Sigmoid colon (tissue), 7 donors: ENCODE data around the gene WFDC10A. TPM values are rescaled to one million over a fixed set of nuclear protein-coding genes. Genes with fewer than 3 reads are reported as not detected.

Experiments
- DNase-seq: peaks from one replicate; pipeline ENCODE4 v3.0.0-alpha.2; 2019
- H3K27ac ChIP-seq, 4 donors: fragments of 200-600 bp; sonication (generic); one replicate each; pipeline ENCODE4 v1.5.1; 2016 to 2019; ENCODE audit warnings: mild to moderate bottlenecking in 1 of 4
- H3K27me3 ChIP-seq, 3 donors: fragments of 200-600 bp; sonication (generic); one replicate each; pipeline ENCODE4 v1.5.1; 2019; ENCODE audit warnings: mild to moderate bottlenecking in 1 of 3
- H3K36me3 ChIP-seq, 4 donors: fragments of 200-600 bp; sonication (generic); one replicate each; pipeline ENCODE4 v1.5.1; 2016 to 2019
- H3K4me1 ChIP-seq, 4 donors: fragments of 200-600 bp; sonication (generic); one replicate each; pipeline ENCODE4 v1.5.1; 2017 to 2019
- H3K4me3 ChIP-seq, 4 donors: fragments of 200-600 bp; sonication (generic); one replicate each; pipeline ENCODE4 v1.5.1; 2017 to 2019; ENCODE audit warnings: mild to moderate bottlenecking in 2 of 4, moderate library complexity in 1 of 4
- H3K9me3 ChIP-seq, 4 donors: fragments of 200-600 bp in 3 of 4; sonication (generic) in 3 of 4; one replicate each; pipeline versions ENCODE4 v1.5.1 to v1.6.1; 2013 to 2019
- CTCF ChIP-seq, 4 experiments: fragments of 450-650 bp in 3 of 4; fragments of 200-600 bp in 1 of 4; IDR thresholded peaks; one replicate each; pipeline ENCODE4 v1.5.1; 2016 to 2019; ENCODE audit warnings: antibody characterized with exemption in 4 of 4, mild to moderate bottlenecking in 3 of 4, moderate library complexity in 2 of 4
- EP300 ChIP-seq, 4 donors: sonication (generic); formaldehyde crosslinking; IDR thresholded peaks; one replicate each; pipeline ENCODE4 v1.6.1; 2017; ENCODE audit warnings: antibody characterized with exemption in 4 of 4
- POLR2A ChIP-seq, 2 donors: fragments of 450-650 bp; IDR thresholded peaks; one replicate each; pipeline ENCODE4 v1.6.1; 2016; ENCODE audit warnings: antibody characterized with exemption in 2 of 2, mild to moderate bottlenecking in 2 of 2, moderate library complexity in 2 of 2
- POLR2AphosphoS5 ChIP-seq, 4 donors: sonication (generic); formaldehyde crosslinking; IDR thresholded peaks; one replicate each; pipeline ENCODE4 v1.6.1; 2017; ENCODE audit warnings: antibody characterized with exemption in 4 of 4
- WGBS, 2 donors: extraction: QIAGEN DNeasy Blood & Tissue Kit; methylation state at CpG; one replicate each; pipeline ENCODE4 v1.1.7; 2013; 5-methylcytosine and 5-hydroxymethylcytosine counted together
- intact Hi-C: fragments of 100-400 bp; cut with DNase I; formaldehyde crosslinking; loops from one replicate; pipeline ENCODE4 v1.15.1; 2023
- polyA plus RNA-seq, 3 donors: library from polyadenylated mRNA; stranded (reverse); fragments of 200-250 nt; gene quantifications; one replicate each; pipeline ENCODE4 v1.2.3, GENCODE V29; 2013
- total RNA-seq, 4 donors: library from RNA; depleted of rRNA; stranded (reverse); fragments of >200 nt; gene quantifications; one replicate each; pipeline ENCODE4 v1.1.0, GENCODE V29; 2016
- donor health status: healthy with polysubstance abuse.
- donor health status: Bipolar disorder and iron deficiency.
- donor health status: healthy.

The WFDC10A gene
- total and polyA plus RNA-seq, 7 donors, result not detected

GRCh38 chr20:45611054-45611453 is 18.5 kb upstream of the WFDC10A start:
- Histone ChIP-seq H3K36me3 (no peaks in the 10 kb centered on the region), H3K27ac (no peak overlapping the region), H3K4me1 (no peaks in the 10 kb centered on the region), H3K4me3 (no peak overlapping the region), H3K27me3 (no peaks in the 10 kb centered on the region), H3K9me3 (no peaks in the 10 kb centered on the region)
- WGBS, 2 donors, result 73 to 81% methylated on average over 4 of the region's 4 CpGs
- TF ChIP-seq POLR2AphosphoS5 (IDR thresholded peaks at IDR 0.05), result no peak
- TF ChIP-seq POLR2A (IDR thresholded peaks at IDR 0.05), result no peak
- TF ChIP-seq EP300 (IDR thresholded peaks at IDR 0.05), result no peak
- TF ChIP-seq CTCF (IDR thresholded peaks at IDR 0.05), result no peak
- no peak for DNase-seq
- intact Hi-C loops, result no loop called here

GRCh38 chr20:45612314-45612713 is 17.2 kb upstream of the WFDC10A start:
- TF ChIP-seq POLR2A (IDR thresholded peaks at IDR 0.05), result no peak
- TF ChIP-seq CTCF (IDR thresholded peaks at IDR 0.05), result no peak
- no peak for TF ChIP-seq POLR2AphosphoS5 (IDR thresholded peaks at IDR 0.05)
- TF ChIP-seq EP300 (IDR thresholded peaks at IDR 0.05), result no peak
- H3K36me3 ChIP-seq, result no peaks in the 10 kb centered on the region
- no peaks in the 10 kb centered on the region for H3K9me3 ChIP-seq
- no peak overlapping the region for H3K4me3 ChIP-seq
- DNase-seq, result no peak
- H3K4me1 ChIP-seq, result no peaks in the 10 kb centered on the region
- no peak overlapping the region for H3K27ac ChIP-seq
- intact Hi-C loops, result no loop called here
- no peaks in the 10 kb centered on the region for H3K27me3 ChIP-seq

- WGBS, 2 donors, result 96 to 97% methylated on average over 2 of the region's 2 CpGs
These were observed 11.9 kb upstream of the WFDC10A start for GRCh38 chr20:45617591-45617990.

GRCh38 chr20:45621593-45621992 is 7.9 kb upstream of the WFDC10A start:
- TF ChIP-seq POLR2AphosphoS5 (IDR thresholded peaks at IDR 0.05) (no peak), EP300 (IDR thresholded peaks at IDR 0.05) (no peak), CTCF (IDR thresholded peaks at IDR 0.05) (no peak), POLR2A (IDR thresholded peaks at IDR 0.05) (no peak)
- H3K36me3 ChIP-seq, result no peaks in the 10 kb centered on the region
- DNase-seq, result no peak
- no peaks in the 10 kb centered on the region for H3K4me1 ChIP-seq
- H3K27me3 ChIP-seq, result no peaks in the 10 kb centered on the region
- no peak overlapping the region for H3K4me3 ChIP-seq
- WGBS, 2 donors, result 21 to 74% methylated on average over 2 of the region's 2 CpGs
- intact Hi-C loops, result no loop called here
- no peak overlapping the region for H3K27ac ChIP-seq
- H3K9me3 ChIP-seq, result peaks cover 0 to 2% (median 0%) of the 10 kb centered on the region in 4 donors

More at GRCh38 chr20:45617591-45617990, 11.9 kb upstream of the WFDC10A start:
- intact Hi-C loops, result no loop called here
- no peak for TF ChIP-seq CTCF (IDR thresholded peaks at IDR 0.05)
- Histone ChIP-seq H3K9me3 (peaks cover 0 to 2% (median 0%) of the 10 kb centered on the region in 4 donors), H3K4me1 (no peaks in the 10 kb centered on the region), H3K27me3 (no peaks in the 10 kb centered on the region), H3K4me3 (no peak overlapping the region), H3K27ac (no peak overlapping the region), H3K36me3 (no peaks in the 10 kb centered on the region)
- no peak for DNase-seq

GRCh38 chr20:45626540-45626939 is 3.0 kb upstream of the WFDC10A start:
- Histone ChIP-seq H3K27me3 (no peaks in the 10 kb centered on the region), H3K36me3 (no peaks in the 10 kb centered on the region), H3K4me3 (no peak overlapping the region), H3K27ac (no peak overlapping the region), H3K9me3 (peaks cover 0 to under 1% (median 0%) of the 10 kb centered on the region in 4 donors), H3K4me1 (peaks cover 0 to 4% (median 0%) of the 10 kb centered on the region in 4 donors)
- no peak for DNase-seq
- TF ChIP-seq POLR2A (IDR thresholded peaks at IDR 0.05), result no peak
- TF ChIP-seq CTCF (IDR thresholded peaks at IDR 0.05), result no peak
- 75 to 84% methylated on average over 2 of the region's 2 CpGs for WGBS, 2 donors
- intact Hi-C loops, result no loop called here
